ENCODE measurements around the gene PSME4. TPM values are rescaled to one million over a fixed set of nuclear protein-coding genes. Genes with fewer than 3 reads are reported as not detected.
"Not testable (repeated sequence)": the region's sequence is repeated elsewhere in the genome, so short reads cannot be mapped to it uniquely, and the experiment has no call there.

PSME4 gene
- polyA plus RNA-seq, 3 donors: 2.1 to 17.7 (median 3.1) TPM

DNA sequence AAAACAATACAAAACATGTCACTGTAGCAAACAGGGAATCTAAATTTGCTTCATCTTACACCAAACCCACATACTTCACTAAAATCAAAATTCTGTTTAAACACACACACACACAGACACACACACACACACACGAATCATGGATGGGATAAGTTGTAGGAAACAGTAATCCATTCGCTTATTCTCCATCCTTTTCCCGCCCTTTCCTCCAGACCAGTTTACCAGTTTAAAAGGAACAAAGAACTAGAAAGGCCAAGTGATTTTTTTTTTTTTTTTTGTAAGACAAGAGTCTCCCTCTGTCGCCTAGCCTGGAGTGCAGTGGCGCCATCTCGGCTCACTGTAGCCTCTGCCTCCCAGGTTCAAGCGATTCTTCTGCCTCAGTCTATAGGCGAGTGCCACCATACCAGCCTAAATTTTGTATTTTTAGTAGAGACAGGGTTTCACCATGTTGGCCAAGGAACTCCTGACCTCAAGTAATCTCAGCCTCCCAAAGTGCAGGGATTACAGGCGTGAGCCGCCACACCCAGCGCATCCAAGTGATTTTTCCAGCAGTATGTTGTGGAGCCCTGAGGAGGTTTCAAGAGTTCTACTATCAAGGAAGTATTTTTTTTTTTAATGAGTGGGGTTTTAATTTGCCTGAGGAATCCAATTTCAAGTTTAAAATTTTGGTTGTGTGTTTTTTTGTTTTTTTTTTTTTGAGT is 5.7 kb downstream of the PSME4 start:
- H3K9me3 Mint-ChIP-seq: no peaks in the 10 kb centered on the region
- H3K4me1 Mint-ChIP-seq: peaks cover 56% of the 10 kb centered on the region
- no peaks in the 10 kb centered on the region for H3K27me3 Mint-ChIP-seq (ENCODE audit: low read depth in 3 of 3)
- H3K27ac Mint-ChIP-seq: peak overlapping the region in 6 of 7 donors; percentile 13 to 58 (median 44)
- TF ChIP-seq, protein P1, sequence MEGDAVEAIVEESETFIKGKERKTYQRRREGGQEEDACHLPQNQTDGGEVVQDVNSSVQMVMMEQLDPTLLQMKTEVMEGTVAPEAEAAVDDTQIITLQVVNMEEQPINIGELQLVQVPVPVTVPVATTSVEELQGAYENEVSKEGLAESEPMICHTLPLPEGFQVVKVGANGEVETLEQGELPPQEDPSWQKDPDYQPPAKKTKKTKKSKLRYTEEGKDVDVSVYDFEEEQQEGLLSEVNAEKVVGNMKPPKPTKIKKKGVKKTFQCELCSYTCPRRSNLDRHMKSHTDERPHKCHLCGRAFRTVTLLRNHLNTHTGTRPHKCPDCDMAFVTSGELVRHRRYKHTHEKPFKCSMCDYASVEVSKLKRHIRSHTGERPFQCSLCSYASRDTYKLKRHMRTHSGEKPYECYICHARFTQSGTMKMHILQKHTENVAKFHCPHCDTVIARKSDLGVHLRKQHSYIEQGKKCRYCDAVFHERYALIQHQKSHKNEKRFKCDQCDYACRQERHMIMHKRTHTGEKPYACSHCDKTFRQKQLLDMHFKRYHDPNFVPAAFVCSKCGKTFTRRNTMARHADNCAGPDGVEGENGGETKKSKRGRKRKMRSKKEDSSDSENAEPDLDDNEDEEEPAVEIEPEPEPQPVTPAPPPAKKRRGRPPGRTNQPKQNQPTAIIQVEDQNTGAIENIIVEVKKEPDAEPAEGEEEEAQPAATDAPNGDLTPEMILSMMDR (IDR thresholded peaks at IDR 0.05): no peak
- no peak overlapping the region for H3K4me3 Mint-ChIP-seq
- no CpG with 5 or more reads among the region's 11 CpGs for WGBS (ENCODE audit: insufficient coverage)
- peak overlapping the region; percentile 28 for H3K4me2 ChIP-seq (replicated peaks; ENCODE audit: extremely low read depth, low read length, poor library complexity, severe bottlenecking)
- H3K79me2 ChIP-seq (ENCODE audit: insufficient read depth, low read length): peaks cover 98% of the 10 kb centered on the region
- no peak overlapping the region for H3K4me3 ChIP-seq (replicated peaks in 1 of 3; ENCODE audit: low read depth in 2 of 3, low read length in 3 of 3)
- peaks cover 2 to 4% of the 10 kb centered on the region in 2 donors for H3K36me3 Mint-ChIP-seq
- no peaks in the 10 kb centered on the region for H3K27me3 ChIP-seq (ENCODE audit: control insufficient read depth in 2 of 2, insufficient read depth in 2 of 2, low read length in 2 of 2)
- H4K20me1 ChIP-seq (ENCODE audit: insufficient read depth, low read length): peaks cover 91% of the 10 kb centered on the region
- no peak overlapping the region for H3K9ac ChIP-seq (ENCODE audit: insufficient read depth, low read length, poor library complexity, severe bottlenecking)
- DNase-seq: no peak
- peak overlapping the region in 1 of 2 donors; percentile 56 for H3K27ac ChIP-seq (ENCODE audit: low read depth in 1 of 2, low read length in 2 of 2)
- no peak overlapping the region for H2AFZ ChIP-seq (ENCODE audit: insufficient read depth, low read depth, low read length, poor library complexity, severe bottlenecking)
- intact Hi-C loops (cut with micrococcal nuclease): no loop called here
- no peaks in the 10 kb centered on the region for H3K9me3 ChIP-seq (replicated peaks in 1 of 2; ENCODE audit: control insufficient read depth in 1 of 2, insufficient read depth in 1 of 2, low read length in 2 of 2)
- no peaks in the 10 kb centered on the region for H3K36me3 ChIP-seq (replicated peaks in 1 of 2; ENCODE audit: control insufficient read depth in 1 of 2, insufficient read depth in 2 of 2, low read length in 2 of 2)
- peaks cover 24 to 42% of the 10 kb centered on the region in 2 donors for H3K4me1 ChIP-seq (ENCODE audit: control insufficient read depth in 1 of 2, insufficient read depth in 2 of 2, low read length in 2 of 2)

DNA sequence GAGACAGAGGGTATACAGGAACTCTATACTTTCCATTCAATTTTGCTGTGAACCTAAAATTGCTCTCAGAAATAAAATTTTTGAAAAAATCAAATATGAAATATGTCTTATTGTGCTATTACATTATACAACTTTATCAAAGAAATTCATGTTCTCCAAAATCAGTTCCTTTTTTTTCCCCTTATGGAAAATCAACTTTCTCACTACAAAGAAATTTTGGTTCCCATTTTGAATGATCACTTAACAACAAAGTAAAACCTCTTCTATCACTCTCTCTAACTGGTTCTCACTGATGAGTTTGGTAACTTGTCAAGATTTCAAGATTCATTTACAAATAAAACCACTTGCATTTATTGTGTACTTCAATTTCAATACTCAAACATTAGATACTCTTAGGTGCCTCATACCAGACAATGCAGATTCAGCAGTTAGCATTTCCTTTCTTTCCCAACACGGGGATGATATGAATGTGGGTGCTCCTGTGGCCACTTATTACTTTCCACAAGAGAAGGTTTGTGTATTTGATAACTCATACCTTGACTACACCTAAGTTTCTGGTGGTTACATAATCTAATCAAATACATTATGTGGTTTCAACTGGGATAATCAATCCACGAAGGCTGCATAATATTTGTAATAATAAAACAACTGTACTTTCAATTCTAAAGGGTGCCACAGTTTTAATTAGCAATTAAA is 6.4 kb downstream of the PSME4 start:
- intact Hi-C loops (cut with micrococcal nuclease): no loop called here
- Histone ChIP-seq H3K4me2 (replicated peaks; ENCODE audit: extremely low read depth, low read length, poor library complexity, severe bottlenecking) (peak overlapping the region; percentile 28), H3K9ac (ENCODE audit: insufficient read depth, low read length, poor library complexity, severe bottlenecking) (no peak overlapping the region), H3K27ac (ENCODE audit: low read depth in 1 of 2, low read length in 2 of 2) (peak overlapping the region in 1 of 2 donors; percentile 56), H2AFZ (ENCODE audit: insufficient read depth, low read depth, low read length, poor library complexity, severe bottlenecking) (no peak overlapping the region), H3K9me3 (replicated peaks in 1 of 2; ENCODE audit: control insufficient read depth in 1 of 2, insufficient read depth in 1 of 2, low read length in 2 of 2) (no peaks in the 10 kb centered on the region), H4K20me1 (ENCODE audit: insufficient read depth, low read length) (peaks cover 91% of the 10 kb centered on the region), H3K79me2 (ENCODE audit: insufficient read depth, low read length) (peaks cover 98% of the 10 kb centered on the region), H3K4me1 (ENCODE audit: control insufficient read depth in 1 of 2, insufficient read depth in 2 of 2, low read length in 2 of 2) (peaks cover 20 to 38% of the 10 kb centered on the region in 2 donors), H3K27me3 (ENCODE audit: control insufficient read depth in 2 of 2, insufficient read depth in 2 of 2, low read length in 2 of 2) (no peaks in the 10 kb centered on the region), H3K4me3 (replicated peaks in 1 of 3; ENCODE audit: low read depth in 2 of 3, low read length in 3 of 3) (no peak overlapping the region), H3K36me3 (replicated peaks in 1 of 2; ENCODE audit: control insufficient read depth in 1 of 2, insufficient read depth in 2 of 2, low read length in 2 of 2) (no peaks in the 10 kb centered on the region)
- peaks cover 52% of the 10 kb centered on the region for H3K4me1 Mint-ChIP-seq
- no peaks in the 10 kb centered on the region for H3K27me3 Mint-ChIP-seq (ENCODE audit: low read depth in 3 of 3)
- no peaks in the 10 kb centered on the region for H3K9me3 Mint-ChIP-seq
- DNase-seq: peak in 1 of 3 donors; percentile 19
- H3K4me3 Mint-ChIP-seq: no peak overlapping the region
- peaks cover 3 to 4% of the 10 kb centered on the region in 2 donors for H3K36me3 Mint-ChIP-seq
- TF ChIP-seq, protein P1 (IDR thresholded peaks at IDR 0.05): no peak
- WGBS (ENCODE audit: insufficient coverage): no CpG with 5 or more reads among the region's 2 CpGs
- peak overlapping the region in 6 of 7 donors; percentile 1 to 70 (median 35) for H3K27ac Mint-ChIP-seq

DNA sequence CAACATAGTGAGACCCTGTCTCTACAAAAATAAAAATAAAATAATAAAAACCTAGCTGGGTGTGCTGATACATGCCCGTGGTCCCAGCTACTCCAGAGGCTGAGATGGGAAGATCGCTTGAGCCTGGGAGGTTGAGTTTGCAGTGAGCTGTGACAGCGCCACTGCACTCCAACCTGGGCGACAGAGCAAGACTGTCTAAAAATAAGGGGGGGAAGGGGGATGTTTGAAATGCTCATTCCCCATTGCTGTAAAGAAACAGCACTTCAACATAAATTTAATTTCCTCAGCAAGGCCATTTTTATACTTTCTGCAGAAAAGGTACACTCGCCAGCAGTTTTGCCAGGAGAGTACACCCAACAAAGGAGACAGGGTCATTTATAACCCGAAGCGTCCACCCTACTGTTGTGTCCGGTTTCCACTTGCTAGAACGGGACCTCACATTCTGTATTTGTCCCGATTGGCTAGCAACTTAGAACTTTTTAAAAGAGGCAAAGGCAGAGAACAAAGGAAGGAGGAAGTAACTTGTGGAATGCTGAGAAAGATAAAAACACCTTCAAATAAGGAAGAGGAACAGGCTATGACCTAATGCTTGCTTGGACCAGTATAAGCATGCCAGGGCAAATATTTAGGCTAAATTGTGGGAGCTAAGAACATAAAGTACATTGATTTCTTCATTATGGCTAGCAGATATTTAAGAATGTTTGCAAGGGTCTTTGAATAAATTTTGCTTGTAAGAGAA is 9.1 kb downstream of the PSME4 start:
- not testable (repeated sequence) for H3K4me3 ChIP-seq (replicated peaks in 1 of 3; ENCODE audit: low read depth in 2 of 3, low read length in 3 of 3); H3K27ac ChIP-seq (ENCODE audit: low read depth in 1 of 2, low read length in 2 of 2)

More for the DNA sequence above, 9.1 kb downstream of the PSME4 start:
- DNase-seq; intact Hi-C loops (cut with micrococcal nuclease); H3K9me3 Mint-ChIP-seq; H2AFZ ChIP-seq (ENCODE audit: insufficient read depth, low read depth, low read length, poor library complexity, severe bottlenecking); H3K36me3 Mint-ChIP-seq; H3K9me3 ChIP-seq (replicated peaks in 1 of 2; ENCODE audit: control insufficient read depth in 1 of 2, insufficient read depth in 1 of 2, low read length in 2 of 2); H3K36me3 ChIP-seq (replicated peaks in 1 of 2; ENCODE audit: control insufficient read depth in 1 of 2, insufficient read depth in 2 of 2, low read length in 2 of 2); H3K27me3 ChIP-seq (ENCODE audit: control insufficient read depth in 2 of 2, insufficient read depth in 2 of 2, low read length in 2 of 2); H3K27me3 Mint-ChIP-seq (ENCODE audit: low read depth in 3 of 3); H3K9ac ChIP-seq (ENCODE audit: insufficient read depth, low read length, poor library complexity, severe bottlenecking): not testable (repeated sequence)
- Mint-ChIP-seq H3K4me1 (peaks cover 30% of the 10 kb centered on the region), H3K4me3 (peak overlapping the region; percentile 66 to 82), H3K27ac (peak overlapping the region in 5 of 7 donors; percentile 37 to 86 (median 46))
- Histone ChIP-seq H3K79me2 (ENCODE audit: insufficient read depth, low read length) (peaks cover 98% of the 10 kb centered on the region), H4K20me1 (ENCODE audit: insufficient read depth, low read length) (peaks cover 90% of the 10 kb centered on the region), H3K4me2 (replicated peaks; ENCODE audit: extremely low read depth, low read length, poor library complexity, severe bottlenecking) (peak overlapping the region; percentile 11), H3K4me1 (ENCODE audit: control insufficient read depth in 1 of 2, insufficient read depth in 2 of 2, low read length in 2 of 2) (peaks cover 9 to 21% of the 10 kb centered on the region in 2 donors)
- WGBS (ENCODE audit: insufficient coverage): no CpG with 5 or more reads among the region's 10 CpGs
